8988T (cell line): ENCODE measurements around the gene PRSS38.
A peak's percentile ranks its signal among the peaks of the same experiment; 100 is the strongest.

Source experiments
- DNase-seq: peaks from one replicate; pipeline ENCODE4 v3.0.0; 2011

Gene PRSS38

GRCh38 chr1:227886993-227887696, 71.7 kb downstream of the PRSS38 start:
- DNase-seq: no peak

- DNase-seq: no peak
Measured at GRCh38 chr1:227887697-227888403, 72.4 kb downstream of the PRSS38 start.

- peak; percentile 18 for DNase-seq
Measured at GRCh38 chr1:227888404-227889046, 73.0 kb downstream of the PRSS38 start.

GRCh38 chr1:227889047-227889862, 73.8 kb downstream of the PRSS38 start:
- DNase-seq: peak; percentile 37

GRCh38 chr1:227889863-227890405, 74.5 kb downstream of the PRSS38 start:
- peak; percentile 26 for DNase-seq

- DNase-seq: peak; percentile 17
Measured at GRCh38 chr1:227890451-227891222, 75.2 kb downstream of the PRSS38 start.

- DNase-seq: peak; percentile 15
Measured at GRCh38 chr1:227891223-227891954, 75.9 kb downstream of the PRSS38 start.

- no peak for DNase-seq
Measured at GRCh38 chr1:227891955-227892488, 76.5 kb downstream of the PRSS38 start.

GRCh38 chr1:227892489-227893299, 77.2 kb downstream of the PRSS38 start:
- peak; percentile 79 for DNase-seq

GRCh38 chr1:227893300-227893948, 77.9 kb downstream of the PRSS38 start:
- no peak for DNase-seq

- DNase-seq: no peak
Measured at GRCh38 chr1:227893949-227894721, 78.7 kb downstream of the PRSS38 start.

- no peak for DNase-seq
Measured at GRCh38 chr1:227894831-227895451, 79.5 kb downstream of the PRSS38 start.
